GM12878 (cell line): ENCODE data around the gene ARRDC5. TPM values are rescaled to one million over a fixed set of nuclear protein-coding genes. Genes with fewer than 3 reads are reported as not detected.

Source experiments
- CEBPZ ChIP-seq: fragments of 150-350 bp; IDR thresholded peaks from 2 replicates; pipeline ENCODE4 v1.6.1; 2016; ENCODE audit warnings: low read depth, low read length
- EGR1 ChIP-seq, 2 experiments: IDR thresholded peaks; 1 replicate in 1 of 2; 2 replicates in 1 of 2; pipeline ENCODE4 v1.6.1; 2011 to 2012; ENCODE audit warnings: low read depth in 2 of 2, low read length in 2 of 2, borderline replicate concordance in 1 of 2, mild to moderate bottlenecking in 1 of 2, moderate library complexity in 1 of 2
- GABPA ChIP-seq: IDR thresholded peaks from 2 replicates; pipeline ENCODE4 v1.6.1; 2014; ENCODE audit warnings: antibody characterized with exemption, low read depth, mild to moderate bottlenecking, inconsistent platforms
- IKZF1 ChIP-seq: fragments of 450-650 bp; conservative IDR thresholded peaks from 2 replicates; pipeline ENCODE4 v1.6.1; 2017; ENCODE audit warnings: antibody characterized with exemption, mild to moderate bottlenecking
- IKZF2 ChIP-seq, 2 experiments: fragments of 450-650 bp; IDR thresholded peaks; 2 replicates each; pipeline ENCODE4 v1.6.1; 2017; ENCODE audit warnings: mild to moderate bottlenecking in 2 of 2, moderate library complexity in 2 of 2
- JUND ChIP-seq: IDR thresholded peaks from 2 replicates; pipeline ENCODE4 v1.6.1; 2012; ENCODE audit warnings: low read depth, mild to moderate bottlenecking, low read length, improper control_type of control experiment, moderate library complexity
- KAT2A ChIP-seq: conservative IDR thresholded peaks from 2 replicates; pipeline ENCODE4 v1.6.1; 2011; ENCODE audit warnings: low read depth, low read length; ENCODE audit not compliant: control insufficient read depth
- LARP7 ChIP-seq: fragments of 450-650 bp; IDR thresholded peaks from 2 replicates; pipeline ENCODE4 v1.6.1; 2017; ENCODE audit warnings: mild to moderate bottlenecking
- MAX ChIP-seq: IDR thresholded peaks from 2 replicates; pipeline ENCODE4 v1.6.1; 2012; ENCODE audit warnings: low read depth, low read length, improper control_type of control experiment
- MEF2A ChIP-seq: IDR thresholded peaks from 2 replicates; pipeline ENCODE4 v1.6.1; 2011; ENCODE audit warnings: low read depth, mild to moderate bottlenecking, low read length, moderate library complexity; ENCODE audit not compliant: insufficient read depth
- NBN ChIP-seq: fragments of 450-650 bp; IDR thresholded peaks from 2 replicates; pipeline ENCODE4 v1.6.1; 2016
- NRF1 ChIP-seq: conservative IDR thresholded peaks from 2 replicates; pipeline ENCODE4 v1.6.1; 2011; ENCODE audit warnings: mild to moderate bottlenecking, low read depth, low read length, improper control_type of control experiment
- PAX8 ChIP-seq: fragments of 450-650 bp; IDR thresholded peaks from 2 replicates; pipeline ENCODE4 v1.6.1; 2017; ENCODE audit warnings: mild to moderate bottlenecking, moderate library complexity
- SKIL ChIP-seq: fragments of 450-650 bp; IDR thresholded peaks from 2 replicates; pipeline ENCODE4 v1.6.1; 2017; ENCODE audit warnings: mild to moderate bottlenecking, low read depth, inconsistent platforms; ENCODE audit not compliant: poor library complexity, severe bottlenecking
- SMC3 ChIP-seq: IDR thresholded peaks from 2 replicates; pipeline ENCODE4 v1.6.1; 2011; ENCODE audit warnings: low read length, improper control_type of control experiment, borderline replicate concordance
- TCF12 ChIP-seq: IDR thresholded peaks from 2 replicates; pipeline ENCODE4 v1.6.1; 2011; ENCODE audit warnings: low read depth, mild to moderate bottlenecking, low read length
- USF2 ChIP-seq: IDR thresholded peaks from 2 replicates; pipeline ENCODE4 v1.6.1; 2011; ENCODE audit warnings: low read depth, low read length, improper control_type of control experiment, borderline replicate concordance
- ZBTB33 ChIP-seq: fragments of 450-650 bp; IDR thresholded peaks from 2 replicates; pipeline ENCODE4 v1.6.1; 2017; ENCODE audit warnings: mild to moderate bottlenecking
- ZNF274 ChIP-seq: IDR thresholded peaks from one replicate; pipeline ENCODE4 v1.8.0; 2011; ENCODE audit not compliant: insufficient read length, insufficient read depth
- polyA plus RNA-seq, 11 experiments: library from polyadenylated mRNA; depleted of rRNA in 4 of 11; unstranded in 6 of 11; stranded (reverse) in 5 of 11; fragments of >200 nt; fragmentation: Nextera tagmentation in 4 of 11; fragmentation: Illumina TruSeq in 1 of 11; extraction: Ambion mirVana in 4 of 11; extraction: Trizol in 1 of 11; gene quantifications; 1 replicate in 1 of 11; 2 replicates in 10 of 11; pipeline versions ENCODE4 v1.2.1 to v1.2.3, GENCODE V29; 2011 to 2016; ENCODE audit warnings: inconsistent platforms in 2 of 11, missing spikeins in 2 of 11, low read depth in 1 of 11
- total RNA-seq, 4 experiments: library from RNA; depleted of rRNA in 3 of 4; stranded (reverse); fragments of >200 nt in 3 of 4; fragmentation: Illumina TruSeq in 1 of 4; extraction: Trizol in 1 of 4; gene quantifications; 2 replicates each; pipeline versions ENCODE4 v1.2.1 to v1.2.3, GENCODE V29; 2013 to 2021

The ARRDC5 gene
- total and polyA plus RNA-seq, 10 of the 15 experiments (the other 5 are each of a cell fraction or from before 2014, with no cell fraction given): 0.03 to 0.38 (median 0.12) TPM; not detected in 2

GRCh38 chr19:4909897-4910593, 7.3 kb upstream of the ARRDC5 start (continued):
- TF ChIP-seq SKIL (no peak), MEF2A (no peak), ZNF274 (no peak), IKZF1 (0 out of 2 replicates have a peak, but pooled peaks have one; percentile 13), MAX (no peak), NRF1 (peak; percentile 67), NBN (no peak), GABPA (no peak), KAT2A (no peak), ZBTB33 (no peak), PAX8 (no peak), TCF12 (no peak), IKZF2 (IDR thresholded peaks at IDR 0.05) (no peak), USF2 (no peak), CEBPZ (no peak), SMC3 (no peak), LARP7 (0 out of 2 replicates have a peak, but pooled peaks have one; percentile 6), JUND (no peak), EGR1 (IDR thresholded peaks at IDR 0.05; ENCODE audit: borderline replicate concordance in 1 of 2, low read depth in 2 of 2, low read length in 2 of 2) (peak in 1 of 2 experiments; percentile 59; a peak in 1 of 3 replicates)
